SK-N-MC (cell line): ENCODE data around the gene SPATA6L.

Source experiments
- EZH2 ChIP-seq: fragments of 200-600 bp; sonication (generic); IDR thresholded peaks from one replicate; pipeline ENCODE4 v1.6.1; 2017; ENCODE audit warnings: antibody characterized with exemption
- POLR2AphosphoS5 ChIP-seq: IDR thresholded peaks from 2 replicates; pipeline ENCODE4 v1.6.1; 2012; ENCODE audit warnings: mild to moderate bottlenecking, low read depth, low read length, borderline replicate concordance

GRCh38 chr9:4615251-4615650 is 51.0 kb downstream of the SPATA6L start:
- TF ChIP-seq EZH2, result no peak
- TF ChIP-seq POLR2AphosphoS5, result no peak
